SK-N-SH treated with all-trans-retinoic acid at 6 μM for 48 hours (cell line): ENCODE results near the gene SVIL.

Experiments used
- ATAC-seq: fragments of 200-7000 bp; cut with Tn5 transposase; 3 replicates; pipeline ENCODE4 v1.9.1; 2020; ENCODE audit warnings: mild to moderate bottlenecking, moderate library complexity
- ARNTL ChIP-seq: fragments of 450-650 bp; formaldehyde crosslinking; IDR thresholded peaks from 2 replicates; pipeline ENCODE4 v1.5.0; 2020; ENCODE audit warnings: low read depth, mild to moderate bottlenecking, moderate library complexity, borderline replicate concordance
- BACH2 ChIP-seq: fragments of 250-450 bp; sonication (Bioruptor Pico); IDR thresholded peaks from 2 replicates; pipeline ENCODE4 v1.9.0; 2021; ENCODE audit warnings: mild to moderate bottlenecking, borderline replicate concordance
- CREB5 ChIP-seq: fragments of 250-450 bp; sonication (Bioruptor Pico); IDR thresholded peaks from 2 replicates; pipeline ENCODE4 v1.5.1; 2020; ENCODE audit warnings: low read depth, mild to moderate bottlenecking, moderate library complexity
- CSDC2 ChIP-seq: fragments of 250-450 bp; sonication (Bioruptor Pico); IDR thresholded peaks from 2 replicates; pipeline ENCODE4 v1.5.0; 2020; ENCODE audit warnings: mild to moderate bottlenecking, moderate library complexity
- ESRRG ChIP-seq: fragments of 250-450 bp; sonication (Bioruptor Pico); IDR thresholded peaks from 2 replicates; pipeline ENCODE4 v1.6.1; 2021; ENCODE audit warnings: mild to moderate bottlenecking
- ISL1 ChIP-seq: fragments of 250-450 bp; sonication (Bioruptor Pico); IDR thresholded peaks from 2 replicates; pipeline ENCODE4 v2.1.2; 2022; ENCODE audit warnings: mild to moderate bottlenecking, moderate library complexity
- OSR1 ChIP-seq: fragments of 250-450 bp; sonication (Bioruptor Pico); IDR thresholded peaks from 2 replicates; pipeline ENCODE4 v1.8.0; 2022; ENCODE audit warnings: moderate library complexity, mild to moderate bottlenecking, inconsistent platforms
- PATZ1 ChIP-seq: fragments of 250-450 bp; sonication (Bioruptor Pico); IDR thresholded peaks from 2 replicates; pipeline ENCODE4 v1.8.0; 2020; ENCODE audit warnings: mild to moderate bottlenecking, moderate library complexity, borderline replicate concordance
- POU6F1 ChIP-seq: fragments of 250-450 bp; sonication (Bioruptor Pico); IDR thresholded peaks from 2 replicates; pipeline ENCODE4 v1.8.0; 2021; ENCODE audit warnings: low read depth, mild to moderate bottlenecking, moderate library complexity, borderline replicate concordance
- RARB ChIP-seq: fragments of 250-450 bp; sonication (Bioruptor Pico); IDR thresholded peaks from 2 replicates; pipeline ENCODE4 v1.8.0; 2021; ENCODE audit warnings: mild to moderate bottlenecking, moderate library complexity
- SNAI2 ChIP-seq: fragments of 250-450 bp; sonication (Bioruptor Pico); IDR thresholded peaks from 2 replicates; pipeline ENCODE4 v1.5.0; 2020; ENCODE audit warnings: mild to moderate bottlenecking, moderate library complexity
- TCF4 ChIP-seq: fragments of 250-450 bp; sonication (Bioruptor Pico); IDR thresholded peaks from 2 replicates; pipeline ENCODE4 v1.8.0; 2021; ENCODE audit warnings: mild to moderate bottlenecking, moderate library complexity, borderline replicate concordance
- TOX ChIP-seq: fragments of 250-450 bp; sonication (Bioruptor Pico); IDR thresholded peaks from 2 replicates; pipeline ENCODE4 v1.8.0; 2021; ENCODE audit warnings: mild to moderate bottlenecking, moderate library complexity, borderline replicate concordance
- TSHZ2 ChIP-seq: fragments of 250-450 bp; sonication (Bioruptor Pico); IDR thresholded peaks from 2 replicates; pipeline ENCODE4 v1.5.0; 2020; ENCODE audit warnings: mild to moderate bottlenecking, moderate library complexity
- ZC3H10 ChIP-seq: fragments of 250-450 bp; sonication (Bioruptor Pico); IDR thresholded peaks from 2 replicates; pipeline ENCODE4 v1.5.1; 2021; ENCODE audit warnings: mild to moderate bottlenecking, moderate library complexity
- ZFP3 ChIP-seq: fragments of 250-450 bp; sonication (Bioruptor Pico); IDR thresholded peaks from 2 replicates; pipeline ENCODE4 v1.5.0; 2020; ENCODE audit warnings: mild to moderate bottlenecking, moderate library complexity
- ZFP30 ChIP-seq: fragments of 450-650 bp; formaldehyde crosslinking; IDR thresholded peaks from 2 replicates; pipeline ENCODE4 v1.5.0; 2022; ENCODE audit warnings: mild to moderate bottlenecking, moderate library complexity
- ZNF565 ChIP-seq: fragments of 450-650 bp; formaldehyde crosslinking; conservative IDR thresholded peaks from 2 replicates; pipeline ENCODE4 v1.5.0; 2020; ENCODE audit warnings: low read depth, mild to moderate bottlenecking, moderate library complexity
- ZNF70 ChIP-seq: fragments of 450-650 bp; formaldehyde crosslinking; IDR thresholded peaks from 2 replicates; pipeline ENCODE4 v1.5.0; 2020; ENCODE audit warnings: mild to moderate bottlenecking, moderate library complexity
- ZNF8 ChIP-seq: fragments of 450-650 bp; formaldehyde crosslinking; IDR thresholded peaks from 2 replicates; pipeline ENCODE4 v1.5.0; 2020; ENCODE audit warnings: mild to moderate bottlenecking, moderate library complexity

Gene SVIL

GRCh38 chr10:29619241-29619669 lies 15.5 kb downstream of the SVIL start:
- TF ChIP-seq ZC3H10 (CRISPR knock-in tag) (peak; percentile 79), TCF4 (CRISPR knock-in tag) (0 out of 2 replicates have a peak, but pooled peaks have one; percentile 35), RARB (CRISPR knock-in tag) (peak; percentile 28; the same call in 1 of the 2 replicates), ZFP3 (CRISPR knock-in tag) (no peak), ISL1 (CRISPR knock-in tag) (peak; percentile 86), CSDC2 (no peak), TSHZ2 (peak; percentile 71; the same call in 1 of the 2 replicates), CREB5 (CRISPR knock-in tag) (no peak), ZNF70 (CRISPR knock-in tag) (no peak), ARNTL (CRISPR knock-in tag) (no peak), TOX (CRISPR knock-in tag) (peak; percentile 93)
- peak; percentile 84 for ATAC-seq

- peak; percentile 16 for ATAC-seq
- TF ChIP-seq CREB5 (CRISPR knock-in tag) (no peak), ZNF565 (no peak), OSR1 (no peak), ISL1 (CRISPR knock-in tag) (no peak), POU6F1 (CRISPR knock-in tag) (no peak), BACH2 (CRISPR knock-in tag) (no peak), CSDC2 (no peak)
- TF ChIP-seq, all 23 proteins: peak for 0
Measured at GRCh38 chr10:29618341-29619171, 16.2 kb downstream of the SVIL start.

- ATAC-seq, result peak; percentile 11; the same call in 2 of the 3 replicates
Measured at GRCh38 chr10:29617880-29618340, 16.9 kb downstream of the SVIL start.

More at GRCh38 chr10:29617880-29618340, 16.9 kb downstream of the SVIL start:
- TF ChIP-seq ZNF8 (no peak), TSHZ2 (peak; percentile 69), TCF4 (CRISPR knock-in tag) (peak; percentile 35; the same call in 1 of the 2 replicates), ISL1 (CRISPR knock-in tag) (peak; percentile 89), ZFP3 (CRISPR knock-in tag) (0 out of 2 replicates have a peak, but pooled peaks have one; percentile 37), CREB5 (CRISPR knock-in tag) (peak; percentile 42; the same call in 1 of the 2 replicates), SNAI2 (CRISPR knock-in tag) (peak; percentile 78), ZFP30 (CRISPR knock-in tag) (no peak), PATZ1 (no peak), ARNTL (CRISPR knock-in tag) (no peak), ESRRG (CRISPR knock-in tag) (0 out of 2 replicates have a peak, but pooled peaks have one; percentile 48)
